DND-41 (cell line): Measurements from ENCODE around the gene NDRG2.

Experiments used
- ATAC-seq: fragments of 200-7000 bp; cut with Tn5 transposase; 3 replicates; pipeline ENCODE4 v1.9.1; 2021; ENCODE audit warnings: low read depth; ENCODE audit not compliant: insufficient read depth
- DNase-seq: peaks from one replicate; pipeline ENCODE4 v3.0.0-alpha.2; 2020
- H2AFZ ChIP-seq: 2 replicates; pipeline ENCODE4 v1.6.0; 2012; ENCODE audit warnings: low read depth, low read length
- H3K27ac ChIP-seq: 2 replicates; pipeline ENCODE4 v1.5.1; 2012; ENCODE audit warnings: low read length, inconsistent platforms
- H3K27me3 ChIP-seq: fragments of 200-600 bp; sonication (generic); 2 replicates; pipeline ENCODE4 v1.6.0; 2012; ENCODE audit warnings: low read length, mild to moderate bottlenecking, inconsistent platforms; ENCODE audit not compliant: insufficient read depth, poor library complexity
- H3K36me3 ChIP-seq: 2 replicates; pipeline ENCODE4 v1.5.1; 2012; ENCODE audit warnings: low read length, inconsistent platforms; ENCODE audit not compliant: insufficient read depth
- H3K4me1 ChIP-seq: 2 replicates; pipeline ENCODE4 v1.5.1; 2012; ENCODE audit warnings: mild to moderate bottlenecking, low read length; ENCODE audit not compliant: insufficient read depth
- H3K4me2 ChIP-seq: 2 replicates; pipeline ENCODE4 v1.6.0; 2012; ENCODE audit warnings: mild to moderate bottlenecking, moderate library complexity, low read length, inconsistent platforms; ENCODE audit not compliant: insufficient read depth
- H3K4me3 ChIP-seq, 2 experiments: fragments of 200-600 bp in 1 of 2; shearing (Covaris generic) in 1 of 2; 2 replicates each; pipeline ENCODE4 v1.5.1; 2012 to 2016; ENCODE audit warnings: inconsistent platforms in 2 of 2, low read length in 2 of 2, mild to moderate bottlenecking in 2 of 2, low read depth in 1 of 2, moderate library complexity in 1 of 2
- H3K79me2 ChIP-seq: 2 replicates; pipeline ENCODE4 v1.6.0; 2012; ENCODE audit warnings: low read length, inconsistent platforms; ENCODE audit not compliant: insufficient read depth
- H3K9ac ChIP-seq: 2 replicates; pipeline ENCODE4 v1.6.0; 2012; ENCODE audit warnings: low read depth, mild to moderate bottlenecking, inconsistent platforms, low read length, moderate library complexity
- H3K9me3 ChIP-seq: 2 replicates; pipeline ENCODE4 v1.5.1; 2012; ENCODE audit warnings: low read length, moderate library complexity, mild to moderate bottlenecking, inconsistent platforms; ENCODE audit not compliant: insufficient read depth, severe bottlenecking
- H4K20me1 ChIP-seq: 2 replicates; pipeline ENCODE4 v1.6.0; 2012; ENCODE audit warnings: low read length; ENCODE audit not compliant: insufficient read depth
- CTCF ChIP-seq: IDR thresholded peaks from 2 replicates; pipeline ENCODE4 v1.5.1; 2012; ENCODE audit warnings: borderline replicate concordance, low read length, moderate library complexity, mild to moderate bottlenecking; ENCODE audit not compliant: poor library complexity, severe bottlenecking; ENCODE audit errors: extremely low read depth
- EZH2 ChIP-seq: IDR thresholded peaks from 3 replicates; pipeline ENCODE4 v1.6.1; 2012; ENCODE audit warnings: borderline replicate concordance, low read depth, mild to moderate bottlenecking, moderate library complexity, low read length, inconsistent platforms; ENCODE audit not compliant: severe bottlenecking

Gene NDRG2

GRCh38 chr14:21018286-21018685, 6.6 kb downstream of the NDRG2 start:
- ATAC-seq: no peak
- H3K4me2 ChIP-seq: no peak overlapping the region
- no peak for DNase-seq

GRCh38 chr14:21017528-21018245, 7.2 kb downstream of the NDRG2 start:
- Histone ChIP-seq H3K79me2 (no peaks in the 10 kb centered on the region), H4K20me1 (no peaks in the 10 kb centered on the region), H3K27ac (no peak overlapping the region), H3K27me3 (no peaks in the 10 kb centered on the region), H3K9ac (no peak overlapping the region), H3K4me1 (no peaks in the 10 kb centered on the region), H2AFZ (no peak overlapping the region), H3K4me3 (no peak overlapping the region), H3K9me3 (no peaks in the 10 kb centered on the region), H3K4me2 (no peak overlapping the region), H3K36me3 (no peaks in the 10 kb centered on the region)
- DNase-seq (no peak), ATAC-seq (no peak)
- TF ChIP-seq CTCF: no peak
- TF ChIP-seq EZH2: no peak

More at GRCh38 chr14:21018286-21018685, 6.6 kb downstream of the NDRG2 start:
- H3K27ac ChIP-seq: no peak overlapping the region
- no peaks in the 10 kb centered on the region for H3K27me3 ChIP-seq
- no peaks in the 10 kb centered on the region for H3K79me2 ChIP-seq
- no peaks in the 10 kb centered on the region for H4K20me1 ChIP-seq
- H3K4me1 ChIP-seq: no peaks in the 10 kb centered on the region
- no peak overlapping the region for H3K4me3 ChIP-seq
- no peaks in the 10 kb centered on the region for H3K36me3 ChIP-seq
- no peak overlapping the region for H3K9ac ChIP-seq
- no peaks in the 10 kb centered on the region for H3K9me3 ChIP-seq
- no peak overlapping the region for H2AFZ ChIP-seq
- no peak for TF ChIP-seq CTCF
- TF ChIP-seq EZH2: no peak

- Histone ChIP-seq H3K79me2 (no peaks in the 10 kb centered on the region), H3K4me2 (no peak overlapping the region), H3K27ac (no peak overlapping the region), H2AFZ (no peak overlapping the region), H3K36me3 (no peaks in the 10 kb centered on the region), H4K20me1 (no peaks in the 10 kb centered on the region), H3K27me3 (no peaks in the 10 kb centered on the region), H3K4me1 (no peaks in the 10 kb centered on the region), H3K9ac (no peak overlapping the region), H3K4me3 (no peak overlapping the region), H3K9me3 (no peaks in the 10 kb centered on the region)
- DNase-seq (no peak), ATAC-seq (no peak)
- no peak for TF ChIP-seq EZH2
- no peak for TF ChIP-seq CTCF
These were observed 8.3 kb downstream of the NDRG2 start for GRCh38 chr14:21016413-21017190.
